ELR (cell line): Measurements from ENCODE around the gene IFT80.
"Not testable (repeated sequence)": the region's sequence is repeated elsewhere in the genome, so short reads cannot be mapped to it uniquely, and the experiment has no call there.

Source experiments
- DNase-seq: peaks from one replicate; pipeline ENCODE4 v3.0.0-alpha.2; 2015; ENCODE audit warnings: low read depth

IFT80 gene

GRCh38 chr3:160362896-160363295, 36.1 kb downstream of the IFT80 start:
- DNase-seq: not testable (repeated sequence)

- DNase-seq: no peak
These were observed 43.2 kb downstream of the IFT80 start for GRCh38 chr3:160355826-160356225.

- DNase-seq: no peak
These were observed 52.5 kb downstream of the IFT80 start for GRCh38 chr3:160346511-160346910.

GRCh38 chr3:160343132-160343531, 55.9 kb downstream of the IFT80 start:
- DNase-seq: peak; percentile 56

GRCh38 chr3:160340351-160340750, 58.7 kb downstream of the IFT80 start:
- no peak for DNase-seq

- DNase-seq: peak; percentile 78
These were observed 67.7 kb downstream of the IFT80 start for GRCh38 chr3:160331127-160331937.

GRCh38 chr3:160330690-160331089, 68.3 kb downstream of the IFT80 start:
- no peak for DNase-seq

- no peak for DNase-seq
These were observed 68.9 kb downstream of the IFT80 start for GRCh38 chr3:160330109-160330508.

GRCh38 chr3:160326286-160326685, 72.7 kb downstream of the IFT80 start:
- peak; percentile 23 for DNase-seq

GRCh38 chr3:160321821-160322220, 77.2 kb downstream of the IFT80 start:
- not testable (repeated sequence) for DNase-seq

GRCh38 chr3:160319322-160319721, 79.7 kb downstream of the IFT80 start:
- DNase-seq: no peak

GRCh38 chr3:160314995-160315394, 84.0 kb downstream of the IFT80 start:
- no peak for DNase-seq

GRCh38 chr3:160312014-160312624, 86.9 kb downstream of the IFT80 start:
- no peak for DNase-seq

- no peak for DNase-seq
These were observed 96.2 kb downstream of the IFT80 start for GRCh38 chr3:160302806-160303205.

- no peak for DNase-seq
These were observed 102.4 kb downstream of the IFT80 start for GRCh38 chr3:160296591-160296990.

- no peak for DNase-seq
These were observed 107.1 kb downstream of the IFT80 start for GRCh38 chr3:160291909-160292299.

- no peak for DNase-seq
These were observed 107.6 kb downstream of the IFT80 start for GRCh38 chr3:160291290-160291908.

GRCh38 chr3:160287666-160288065, 111.4 kb downstream of the IFT80 start:
- no peak for DNase-seq

GRCh38 chr3:160286231-160286630, 112.8 kb downstream of the IFT80 start:
- no peak for DNase-seq

GRCh38 chr3:160280836-160281235, 118.2 kb downstream of the IFT80 start:
- DNase-seq: no peak

GRCh38 chr3:160279657-160280056, 119.4 kb downstream of the IFT80 start:
- no peak for DNase-seq

GRCh38 chr3:160278210-160278609, 120.8 kb downstream of the IFT80 start:
- no peak for DNase-seq

GRCh38 chr3:160265088-160265487, 133.9 kb downstream of the IFT80 start:
- DNase-seq: no peak
